ENCODE measurements around the gene KPNA1.

KPNA1 gene

DNA sequence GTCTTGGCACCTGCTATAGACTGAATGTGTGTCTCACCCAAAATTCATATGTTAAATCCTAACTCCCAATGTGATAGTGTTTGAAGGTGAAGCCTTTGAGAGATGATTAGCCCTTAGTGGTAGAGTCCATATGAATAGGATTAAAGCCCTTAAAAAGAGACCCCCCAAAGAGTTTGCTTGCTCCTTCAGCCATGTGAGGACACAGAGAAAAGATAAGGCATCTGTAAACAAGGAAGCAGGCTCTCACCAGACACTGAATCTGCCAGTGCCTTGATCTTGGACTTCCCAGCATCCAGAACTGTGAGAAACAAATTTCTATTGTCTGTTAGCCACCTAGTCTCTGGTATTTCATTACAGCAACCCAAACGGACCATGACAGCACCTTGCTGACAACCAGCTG is 16.6 kb downstream of the KPNA1 start:
- TF ChIP-seq, protein P1, sequence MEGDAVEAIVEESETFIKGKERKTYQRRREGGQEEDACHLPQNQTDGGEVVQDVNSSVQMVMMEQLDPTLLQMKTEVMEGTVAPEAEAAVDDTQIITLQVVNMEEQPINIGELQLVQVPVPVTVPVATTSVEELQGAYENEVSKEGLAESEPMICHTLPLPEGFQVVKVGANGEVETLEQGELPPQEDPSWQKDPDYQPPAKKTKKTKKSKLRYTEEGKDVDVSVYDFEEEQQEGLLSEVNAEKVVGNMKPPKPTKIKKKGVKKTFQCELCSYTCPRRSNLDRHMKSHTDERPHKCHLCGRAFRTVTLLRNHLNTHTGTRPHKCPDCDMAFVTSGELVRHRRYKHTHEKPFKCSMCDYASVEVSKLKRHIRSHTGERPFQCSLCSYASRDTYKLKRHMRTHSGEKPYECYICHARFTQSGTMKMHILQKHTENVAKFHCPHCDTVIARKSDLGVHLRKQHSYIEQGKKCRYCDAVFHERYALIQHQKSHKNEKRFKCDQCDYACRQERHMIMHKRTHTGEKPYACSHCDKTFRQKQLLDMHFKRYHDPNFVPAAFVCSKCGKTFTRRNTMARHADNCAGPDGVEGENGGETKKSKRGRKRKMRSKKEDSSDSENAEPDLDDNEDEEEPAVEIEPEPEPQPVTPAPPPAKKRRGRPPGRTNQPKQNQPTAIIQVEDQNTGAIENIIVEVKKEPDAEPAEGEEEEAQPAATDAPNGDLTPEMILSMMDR (IDR thresholded peaks at IDR 0.05; ENCODE audit: insufficient read depth, low read depth, low read length, missing control alignments): no peak
- H3K4me3 ChIP-seq (ENCODE audit: low read depth, low read length): no peak overlapping the region
- no peak for DNase-seq (ENCODE audit: low read depth)

DNA sequence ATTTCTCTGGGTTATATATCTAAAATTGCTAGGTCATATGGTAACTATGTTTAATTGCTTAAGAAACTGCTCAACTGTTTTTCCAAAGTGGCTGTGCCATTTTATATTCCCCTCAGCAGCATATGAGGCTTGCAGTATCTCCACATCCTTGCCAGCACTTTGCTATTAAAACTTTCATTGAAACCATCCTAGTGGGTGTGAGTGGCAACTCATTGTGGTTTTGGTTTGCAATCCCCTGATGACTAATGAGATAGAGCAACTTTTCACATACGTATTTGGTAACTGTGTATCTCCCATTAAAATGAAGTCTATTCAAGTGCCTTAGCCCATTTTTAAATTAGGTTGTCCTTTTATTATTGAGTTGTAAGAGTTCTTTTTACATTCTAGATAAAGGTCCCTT is 17.3 kb downstream of the KPNA1 start:
- H3K4me3 ChIP-seq (ENCODE audit: low read depth, low read length): no peak overlapping the region
- peak; percentile 70 for DNase-seq (ENCODE audit: low read depth)
- TF ChIP-seq, protein P1 (IDR thresholded peaks at IDR 0.05; ENCODE audit: insufficient read depth, low read depth, low read length, missing control alignments): no peak

DNA sequence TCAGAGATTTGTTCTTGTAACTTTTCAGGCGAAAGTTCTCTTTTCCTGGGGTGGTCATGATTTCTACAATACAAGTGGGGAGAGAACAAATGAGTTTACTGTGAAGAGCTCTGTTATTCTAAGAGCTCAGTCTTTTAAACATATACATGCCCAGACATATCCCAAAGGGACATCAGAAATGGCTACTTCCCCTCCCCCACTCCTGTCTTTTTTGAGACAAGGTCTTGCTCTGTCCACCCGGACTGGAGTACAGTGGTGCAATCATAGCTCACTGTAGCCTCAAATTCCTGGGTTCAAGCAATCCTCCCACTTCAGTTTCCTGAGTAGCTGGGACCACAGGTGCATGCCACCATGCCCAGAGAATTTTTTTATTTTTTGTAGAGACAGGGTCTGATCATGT is 18.2 kb downstream of the KPNA1 start:
- DNase-seq (ENCODE audit: low read depth): no peak
- TF ChIP-seq, protein P1 (IDR thresholded peaks at IDR 0.05; ENCODE audit: insufficient read depth, low read depth, low read length, missing control alignments): no peak
- H3K4me3 ChIP-seq (ENCODE audit: low read depth, low read length): no peak overlapping the region

DNA sequence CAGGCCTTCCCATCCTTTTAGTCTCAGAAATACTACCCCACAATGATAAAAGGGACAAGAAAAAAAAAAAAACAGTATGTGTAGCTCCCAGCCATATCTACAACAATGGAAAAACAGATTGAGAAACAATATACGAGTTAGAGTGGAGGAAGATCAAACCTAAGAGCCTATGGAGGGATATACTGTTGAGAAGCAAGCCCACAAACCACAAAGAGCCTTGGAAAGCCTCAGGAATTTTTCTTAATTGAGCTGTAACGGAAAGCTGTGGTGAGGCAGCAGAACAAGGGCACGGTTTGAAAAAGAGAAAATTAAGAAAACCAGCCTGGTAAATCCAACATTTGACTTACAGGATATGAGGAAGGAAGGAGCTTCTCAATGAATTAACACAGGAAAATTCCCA is 21.4 kb downstream of the KPNA1 start:
- DNase-seq (ENCODE audit: low read depth): no peak
- H3K4me3 ChIP-seq (ENCODE audit: low read depth, low read length): no peak overlapping the region
- TF ChIP-seq, protein P1 (IDR thresholded peaks at IDR 0.05; ENCODE audit: insufficient read depth, low read depth, low read length, missing control alignments): no peak

DNA sequence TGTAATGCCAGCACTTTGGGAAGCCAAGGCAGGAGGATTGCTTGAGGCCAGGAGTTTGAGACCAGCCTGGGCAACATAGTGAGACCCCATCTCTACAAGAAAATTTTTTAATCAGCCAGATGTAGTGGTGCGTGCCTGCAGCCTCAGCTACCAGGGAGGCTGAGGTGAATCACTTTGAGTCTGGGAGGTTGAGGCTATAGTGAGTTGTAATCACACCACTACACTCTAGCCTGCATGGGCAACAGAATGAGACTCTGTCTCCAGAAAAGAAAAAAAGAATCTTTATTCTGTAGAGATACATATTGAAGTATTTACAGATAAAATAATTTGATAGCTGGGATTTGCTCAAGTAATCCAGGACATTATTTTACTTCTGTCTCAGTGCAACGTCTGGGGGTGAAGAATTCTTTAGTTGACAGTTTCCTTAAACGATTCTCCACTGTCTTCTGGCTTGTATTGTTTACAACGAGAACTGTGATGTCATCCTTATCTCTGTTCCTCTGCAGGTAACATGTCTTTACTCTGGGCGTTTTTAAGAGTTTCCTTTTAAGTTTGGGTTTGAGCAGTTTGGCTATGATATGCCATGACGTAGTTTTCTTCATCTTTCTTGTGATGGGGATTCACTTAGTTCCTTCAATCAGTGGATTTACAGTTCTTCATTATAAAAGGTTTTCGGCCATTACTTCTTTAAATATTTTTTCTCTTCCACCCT is 26.3 kb downstream of the KPNA1 start:
- no peak overlapping the region for H3K4me3 ChIP-seq (ENCODE audit: low read depth, low read length)
- no peak for DNase-seq (ENCODE audit: low read depth)
- TF ChIP-seq, protein P1 (IDR thresholded peaks at IDR 0.05; ENCODE audit: insufficient read depth, low read depth, low read length, missing control alignments): no peak

DNA sequence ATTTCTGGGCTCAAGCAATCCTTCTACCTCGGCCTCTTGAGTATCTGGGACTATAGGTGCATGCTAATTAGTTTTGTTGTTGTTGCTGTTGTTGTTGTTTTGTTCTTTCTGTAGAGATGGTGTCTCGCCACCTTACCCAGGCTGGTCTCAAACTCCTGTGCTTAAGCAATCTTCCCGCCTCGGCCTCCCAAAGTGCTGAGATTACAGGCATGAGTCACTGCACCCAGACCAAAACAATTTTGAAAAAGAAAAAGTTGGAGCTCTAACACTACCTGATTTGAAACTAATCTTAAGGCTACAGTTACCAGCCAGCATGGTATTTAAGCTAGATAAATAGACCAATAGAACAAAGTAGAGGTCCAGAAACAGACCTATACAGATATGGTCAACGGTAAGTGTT is 29.8 kb downstream of the KPNA1 start:
- H3K4me3 ChIP-seq (ENCODE audit: low read depth, low read length): no peak overlapping the region
- TF ChIP-seq, protein P1 (IDR thresholded peaks at IDR 0.05; ENCODE audit: insufficient read depth, low read depth, low read length, missing control alignments): no peak
- DNase-seq (ENCODE audit: low read depth): no peak

DNA sequence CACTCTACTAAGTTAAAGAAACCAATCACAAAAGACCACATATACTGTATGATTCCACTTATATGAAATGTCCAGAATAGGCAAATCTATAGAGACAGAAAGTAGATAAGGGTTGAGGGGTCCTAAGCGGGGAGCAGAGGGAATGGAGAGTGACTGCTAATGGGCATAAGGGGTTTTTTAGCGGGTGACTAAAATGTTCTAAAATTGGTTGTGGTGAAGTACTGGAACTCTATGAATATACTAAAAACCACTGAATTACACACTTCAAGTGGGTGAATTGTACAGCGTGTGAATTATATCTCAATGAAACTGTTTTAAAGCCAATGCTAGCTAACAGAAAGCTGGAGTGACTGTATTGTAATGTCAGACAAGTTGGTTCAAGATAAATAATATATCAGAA is 33.3 kb downstream of the KPNA1 start:
- DNase-seq (ENCODE audit: low read depth): peak; percentile 32
- TF ChIP-seq, protein P1 (IDR thresholded peaks at IDR 0.05; ENCODE audit: insufficient read depth, low read depth, low read length, missing control alignments): no peak
- H3K4me3 ChIP-seq (ENCODE audit: low read depth, low read length): no peak overlapping the region

Data from GM12865 (cell line).